Right atrium auricular region (tissue), 2 donors: ENCODE measurements around the gene OGFOD2. TPM values are rescaled to one million over a fixed set of nuclear protein-coding genes. Genes with fewer than 3 reads are reported as not detected.

Source experiments
- DNase-seq: peaks from one replicate; pipeline ENCODE4 v3.0.0-alpha.2; 2019; ENCODE audit warnings: low spot score
- H3K27ac ChIP-seq, 2 donors: fragments of 200-600 bp; sonication (generic); 1 replicate in 1 of 2; 2 replicates in 1 of 2; pipeline ENCODE4 v1.5.1; 2016 to 2019
- H3K27me3 ChIP-seq, 2 donors: fragments of 200-600 bp; sonication (generic); one replicate each; pipeline versions ENCODE4 v1.5.1 to v1.6.0; 2017 to 2019
- H3K36me3 ChIP-seq: fragments of 200-600 bp; sonication (generic); one replicate; pipeline ENCODE4 v1.5.1; 2016
- H3K4me1 ChIP-seq, 2 donors: fragments of 200-600 bp; sonication (generic); one replicate each; pipeline versions ENCODE4 v1.5.1 to v1.6.0; 2017 to 2019
- H3K4me3 ChIP-seq, 2 donors: fragments of 200-600 bp; sonication (generic); 1 replicate in 1 of 2; 2 replicates in 1 of 2; pipeline ENCODE4 v1.5.1; 2017 to 2019; ENCODE audit warnings: mild to moderate bottlenecking in 1 of 2, moderate library complexity in 1 of 2
- H3K9me3 ChIP-seq, 2 donors: fragments of 200-600 bp; sonication (generic); one replicate each; pipeline ENCODE4 v1.5.1; 2019
- total RNA-seq, 2 donors: library from RNA; depleted of rRNA; stranded (reverse); fragments of >200 nt; gene quantifications; one replicate each; pipeline ENCODE4 v1.1.0, GENCODE V29; 2016
- TF ChIP-seq, protein P1 (sequence below), 2 donors: fragments of 200-600 bp; sonication (generic); IDR thresholded peaks; one replicate each; pipeline ENCODE4 v1.5.1; 2019; ENCODE audit warnings: antibody characterized with exemption in 2 of 2

Gene OGFOD2
- total RNA-seq, 2 donors from 2014 or later = 4.9 to 6.8 TPM

DNA sequence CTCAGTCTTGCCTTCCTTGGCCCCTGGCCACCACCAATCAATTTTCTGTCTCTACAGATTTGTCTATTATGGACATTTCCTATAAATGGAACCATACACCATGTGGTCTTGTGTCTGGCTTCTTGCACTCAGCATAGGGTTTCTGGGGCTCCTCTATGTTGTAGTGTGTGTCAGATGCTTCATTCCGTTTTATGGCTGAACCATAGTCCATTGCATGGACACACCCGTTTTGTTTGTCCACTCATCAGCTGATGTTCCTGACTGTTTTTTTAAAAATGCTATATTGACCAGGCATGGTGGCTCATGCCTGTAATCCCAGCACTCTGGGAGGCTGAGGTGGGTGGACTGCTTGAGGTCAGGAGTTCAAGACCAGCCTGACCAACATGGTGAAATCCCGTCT is 26.4 kb downstream of the OGFOD2 start:
- Histone ChIP-seq H3K4me1 (peaks cover 0 to 1% of the 10 kb centered on the region in 2 donors), H3K27me3 (no peaks in the 10 kb centered on the region), H3K36me3 (peaks cover 40% of the 10 kb centered on the region), H3K27ac (no peak overlapping the region), H3K9me3 (no peaks in the 10 kb centered on the region), H3K4me3 (no peak overlapping the region)
- no peak for DNase-seq
- TF ChIP-seq, protein P1, sequence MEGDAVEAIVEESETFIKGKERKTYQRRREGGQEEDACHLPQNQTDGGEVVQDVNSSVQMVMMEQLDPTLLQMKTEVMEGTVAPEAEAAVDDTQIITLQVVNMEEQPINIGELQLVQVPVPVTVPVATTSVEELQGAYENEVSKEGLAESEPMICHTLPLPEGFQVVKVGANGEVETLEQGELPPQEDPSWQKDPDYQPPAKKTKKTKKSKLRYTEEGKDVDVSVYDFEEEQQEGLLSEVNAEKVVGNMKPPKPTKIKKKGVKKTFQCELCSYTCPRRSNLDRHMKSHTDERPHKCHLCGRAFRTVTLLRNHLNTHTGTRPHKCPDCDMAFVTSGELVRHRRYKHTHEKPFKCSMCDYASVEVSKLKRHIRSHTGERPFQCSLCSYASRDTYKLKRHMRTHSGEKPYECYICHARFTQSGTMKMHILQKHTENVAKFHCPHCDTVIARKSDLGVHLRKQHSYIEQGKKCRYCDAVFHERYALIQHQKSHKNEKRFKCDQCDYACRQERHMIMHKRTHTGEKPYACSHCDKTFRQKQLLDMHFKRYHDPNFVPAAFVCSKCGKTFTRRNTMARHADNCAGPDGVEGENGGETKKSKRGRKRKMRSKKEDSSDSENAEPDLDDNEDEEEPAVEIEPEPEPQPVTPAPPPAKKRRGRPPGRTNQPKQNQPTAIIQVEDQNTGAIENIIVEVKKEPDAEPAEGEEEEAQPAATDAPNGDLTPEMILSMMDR (IDR thresholded peaks at IDR 0.05) = no peak

DNA sequence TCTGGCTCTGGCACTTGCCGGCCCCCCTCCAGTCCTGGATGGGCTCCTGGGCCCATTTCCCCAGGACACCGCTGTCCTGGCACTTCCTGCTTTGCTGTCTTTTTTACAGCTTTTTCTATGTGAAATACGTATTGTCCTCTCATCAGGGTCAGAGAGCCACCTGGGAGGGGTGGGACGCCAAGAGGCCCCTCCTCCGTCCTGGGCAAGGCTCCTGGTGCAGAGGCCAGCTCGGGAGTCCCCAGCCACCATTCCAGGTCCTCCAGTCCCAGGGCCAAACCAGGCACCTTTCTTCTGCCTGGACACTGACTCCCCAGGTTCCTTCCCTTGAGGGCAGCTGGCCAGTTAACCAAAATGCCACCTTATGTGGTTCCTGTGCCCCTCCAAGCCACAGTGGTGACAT is 28.2 kb downstream of the OGFOD2 start:
- no peaks in the 10 kb centered on the region for H3K9me3 ChIP-seq
- TF ChIP-seq, protein P1 (IDR thresholded peaks at IDR 0.05) = no peak
- H3K27ac ChIP-seq = no peak overlapping the region
- no peak for DNase-seq
- no peaks in the 10 kb centered on the region for H3K27me3 ChIP-seq
- no peak overlapping the region for H3K4me3 ChIP-seq
- peaks cover 40% of the 10 kb centered on the region for H3K36me3 ChIP-seq
- H3K4me1 ChIP-seq = no peaks in the 10 kb centered on the region

- Histone ChIP-seq H3K9me3 (no peaks in the 10 kb centered on the region), H3K36me3 (peaks cover 42% of the 10 kb centered on the region), H3K4me1 (no peaks in the 10 kb centered on the region), H3K4me3 (no peak overlapping the region), H3K27me3 (no peaks in the 10 kb centered on the region), H3K27ac (no peak overlapping the region)
- TF ChIP-seq, protein P1 (IDR thresholded peaks at IDR 0.05) = no peak
- no peak for DNase-seq
These were observed 29.2 kb downstream of the OGFOD2 start for GRCh38 chr12:123004287-123004686.

GRCh38 chr12:123005081-123005626 is 30.1 kb downstream of the OGFOD2 start:
- Histone ChIP-seq H3K27ac (no peak overlapping the region), H3K4me3 (no peak overlapping the region), H3K9me3 (no peaks in the 10 kb centered on the region), H3K36me3 (peaks cover 43% of the 10 kb centered on the region), H3K4me1 (no peaks in the 10 kb centered on the region), H3K27me3 (no peaks in the 10 kb centered on the region)
- TF ChIP-seq, protein P1 (IDR thresholded peaks at IDR 0.05) = no peak
- DNase-seq = no peak

DNA sequence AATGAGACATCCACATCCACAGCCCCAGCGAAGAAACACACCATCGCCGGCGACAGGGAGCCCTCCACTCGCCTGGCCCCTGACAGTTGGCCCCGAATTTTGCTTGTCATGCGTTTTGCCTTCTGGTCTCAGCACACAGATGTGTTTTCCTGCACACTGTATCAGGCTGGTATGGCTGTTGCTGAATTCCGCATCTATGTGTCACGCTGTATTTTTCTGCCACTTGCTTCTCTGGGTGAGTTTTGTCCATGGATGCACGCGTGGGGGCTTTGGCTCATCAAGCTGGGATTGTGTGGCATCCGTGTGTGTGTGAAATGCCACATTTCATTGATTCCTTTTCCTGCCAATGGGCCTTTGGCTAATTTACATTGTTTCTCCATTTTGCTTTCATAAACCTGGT is 31.9 kb downstream of the OGFOD2 start:
- Histone ChIP-seq H3K4me3 (no peak overlapping the region), H3K27ac (no peak overlapping the region), H3K36me3 (peaks cover 30% of the 10 kb centered on the region), H3K27me3 (no peaks in the 10 kb centered on the region), H3K4me1 (no peaks in the 10 kb centered on the region), H3K9me3 (no peaks in the 10 kb centered on the region)
- TF ChIP-seq, protein P1 (IDR thresholded peaks at IDR 0.05) = no peak
- DNase-seq = no peak

DNA sequence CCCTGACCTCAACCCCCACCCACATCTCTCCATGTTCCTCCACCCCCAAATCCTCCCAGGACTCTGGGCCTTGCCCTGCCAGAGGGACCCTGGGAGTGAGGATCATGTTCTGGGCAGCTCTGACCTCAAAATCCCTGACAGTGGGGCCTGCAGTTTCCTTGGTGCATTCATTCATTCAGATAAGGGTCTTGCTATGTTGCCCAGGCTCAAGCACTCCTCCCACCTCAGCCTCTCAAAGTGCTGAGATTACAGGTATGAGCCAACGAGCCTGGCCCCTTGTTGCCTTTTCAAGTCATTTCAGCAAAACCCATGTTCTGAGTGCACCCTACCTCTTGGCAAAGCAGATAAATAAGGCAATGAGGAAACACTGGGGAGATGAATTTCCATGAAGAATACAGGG is 35.1 kb downstream of the OGFOD2 start:
- Histone ChIP-seq H3K4me1 (no peaks in the 10 kb centered on the region), H3K4me3 (no peak overlapping the region), H3K36me3 (peaks cover 24% of the 10 kb centered on the region), H3K9me3 (no peaks in the 10 kb centered on the region), H3K27ac (no peak overlapping the region), H3K27me3 (no peaks in the 10 kb centered on the region)
- TF ChIP-seq, protein P1 (IDR thresholded peaks at IDR 0.05) = no peak
- DNase-seq = no peak
